HG03175 (cell line): ENCODE data around the gene CLDN9.
A peak's percentile ranks its signal among the peaks of the same experiment; 100 is the strongest.

Experiments used
- ATAC-seq: cut with Tn5 transposase; IDR thresholded peaks from one replicate; pipeline ENCODE4 v1.9.1; 2021; ENCODE audit warnings: mild to moderate bottlenecking, moderate library complexity; ENCODE audit not compliant: unreplicated experiment

The CLDN9 gene

DNA sequence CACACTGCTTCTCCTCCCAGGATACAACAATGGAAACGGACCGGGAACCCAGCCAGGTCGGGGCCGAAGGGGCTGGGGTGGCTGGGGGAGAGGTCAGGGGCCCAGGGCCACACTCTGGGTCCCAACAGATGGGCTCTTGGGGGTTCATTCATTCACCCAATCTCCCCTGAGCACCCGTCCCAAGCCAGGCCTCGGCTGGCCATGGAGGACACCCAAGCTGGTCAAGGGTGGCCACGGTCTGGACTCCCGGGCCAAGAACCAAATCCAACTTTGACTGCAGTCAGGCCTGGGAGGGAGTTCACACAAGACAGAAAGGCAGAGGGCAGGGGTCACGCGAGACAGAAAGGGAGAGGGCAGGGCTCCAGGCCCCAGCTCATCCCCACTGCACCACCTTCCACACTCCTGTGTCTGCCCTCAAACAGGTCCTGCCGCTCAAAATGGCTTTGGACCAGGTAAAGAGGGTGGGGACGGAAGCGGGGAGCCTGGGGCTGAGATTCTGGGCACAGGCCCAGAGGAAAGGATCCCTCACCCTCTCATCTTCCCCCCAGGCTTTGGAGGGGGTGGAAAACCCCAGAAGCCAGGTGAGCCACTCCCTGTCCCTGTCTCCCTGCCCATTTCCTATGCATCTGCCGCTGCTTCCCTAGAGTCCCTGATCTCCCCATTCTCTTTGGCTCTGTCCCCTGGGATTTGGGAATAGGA is 20.2 kb upstream of the CLDN9 start:
- ATAC-seq, result no peak

DNA sequence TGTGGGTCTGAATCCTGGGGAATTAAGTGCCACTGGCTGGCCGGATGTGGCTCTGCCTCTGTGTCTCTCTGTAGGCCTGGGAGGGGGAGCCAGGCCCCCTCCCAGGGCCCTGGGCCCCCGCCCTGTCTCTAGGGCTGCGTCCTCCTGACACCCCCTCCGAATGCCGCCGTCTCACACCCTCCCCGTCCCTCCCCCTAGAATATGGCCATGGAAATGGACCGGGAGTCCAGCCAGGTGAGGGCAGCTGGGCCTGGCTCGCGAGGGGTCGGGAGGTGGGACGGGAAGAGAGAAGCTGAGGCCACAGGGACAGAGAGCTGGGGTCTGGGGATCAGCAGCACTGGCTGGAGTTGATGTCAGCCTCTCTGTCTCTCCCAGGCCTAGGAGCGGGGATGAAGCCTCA is 16.4 kb upstream of the CLDN9 start:
- no peak for ATAC-seq

DNA sequence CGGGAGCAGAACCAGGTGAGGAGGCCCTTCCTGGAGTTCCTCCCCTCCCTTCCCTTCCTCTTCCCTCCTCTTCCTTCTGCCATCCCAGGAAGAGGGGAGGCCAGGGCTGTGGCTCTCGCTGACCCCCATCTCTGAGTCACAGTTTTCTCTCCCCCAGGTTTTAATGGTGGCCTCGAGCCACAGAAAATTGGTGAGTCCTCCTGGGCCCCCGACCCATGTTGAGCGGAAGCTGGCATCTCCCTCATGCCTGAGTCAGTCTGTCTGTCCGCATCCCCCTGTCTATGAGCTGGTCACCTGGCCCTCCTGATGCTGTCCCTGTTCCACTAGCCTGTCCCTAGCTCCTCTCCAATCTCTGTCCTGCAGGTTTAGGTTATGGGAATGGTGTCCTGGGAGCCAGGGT is 12.8 kb upstream of the CLDN9 start:
- no peak for ATAC-seq

DNA sequence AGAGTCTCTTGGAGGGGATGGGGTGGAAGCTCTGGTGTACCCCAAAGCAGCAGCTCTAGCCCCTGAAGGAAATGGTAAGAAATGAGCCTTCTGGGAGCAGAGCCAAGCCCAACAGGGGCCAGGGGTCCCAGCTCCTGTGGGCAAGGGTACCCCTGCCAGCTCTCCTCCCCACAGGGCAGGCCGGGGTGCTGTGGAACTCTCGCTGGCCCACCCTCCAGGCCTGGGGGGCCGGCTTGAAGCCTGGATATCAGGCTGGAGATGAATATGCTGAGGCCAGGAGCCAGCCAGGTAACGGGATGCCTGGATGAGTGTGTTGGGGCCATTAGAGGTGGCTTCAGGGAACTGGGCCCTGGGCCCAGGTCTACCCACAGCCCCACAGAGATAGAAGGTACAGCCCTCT is 12.2 kb upstream of the CLDN9 start:
- no peak for ATAC-seq

DNA sequence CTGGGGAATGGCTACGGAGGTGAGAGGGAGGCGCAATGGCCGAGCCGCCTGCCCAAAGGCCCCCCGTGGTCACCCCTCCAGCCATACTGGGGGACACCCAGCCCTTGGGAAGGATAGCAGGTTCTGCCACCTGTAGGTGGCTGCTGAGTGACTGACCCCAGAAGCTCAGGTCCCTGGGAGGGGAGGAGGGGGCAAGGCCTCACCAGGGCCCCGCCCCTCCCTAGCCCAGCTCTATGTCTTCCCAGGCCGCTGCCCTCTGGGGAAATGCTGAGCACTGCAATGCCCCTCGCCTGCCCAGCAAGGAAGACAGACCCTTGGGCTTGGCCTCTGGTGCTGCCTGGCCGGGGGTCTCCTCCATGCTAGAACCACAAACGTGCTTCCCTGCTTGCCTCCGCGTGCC is 11.4 kb upstream of the CLDN9 start:
- no peak for ATAC-seq

DNA sequence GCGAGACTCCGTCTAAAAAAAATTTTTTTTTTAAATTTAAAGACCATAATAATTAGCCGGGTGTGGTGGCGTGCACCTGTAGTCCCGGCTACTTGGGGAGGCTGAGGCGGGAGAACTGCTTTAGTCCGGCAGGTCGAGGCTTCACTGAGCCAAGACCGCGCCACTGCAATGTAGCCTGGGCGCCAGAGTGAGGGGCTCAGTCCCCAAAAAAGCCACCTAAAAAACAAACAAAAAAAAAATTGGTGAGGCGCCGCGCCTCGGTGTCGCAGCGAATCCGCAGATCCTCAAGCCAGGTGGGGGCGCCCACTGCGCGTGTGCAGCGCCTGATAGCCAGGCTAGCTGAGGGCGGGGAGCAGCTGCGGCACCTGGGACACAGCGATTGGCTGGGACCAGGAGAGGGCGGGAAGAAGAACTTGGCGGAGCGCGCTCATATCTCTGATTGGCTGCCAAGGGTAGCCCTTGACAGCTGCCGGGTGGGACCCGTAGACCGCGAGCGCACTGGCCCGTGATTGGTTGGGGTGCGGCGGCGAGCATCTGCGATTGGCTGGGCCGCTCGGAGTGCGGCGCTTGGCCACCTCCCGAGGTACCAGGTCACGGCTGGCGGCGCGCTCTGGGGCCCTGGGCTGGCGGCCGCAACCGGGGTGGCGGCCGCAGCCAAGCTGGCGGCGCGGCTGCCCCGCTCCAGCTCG is 9.0 kb upstream of the CLDN9 start:
- peak; percentile 93 for ATAC-seq

DNA sequence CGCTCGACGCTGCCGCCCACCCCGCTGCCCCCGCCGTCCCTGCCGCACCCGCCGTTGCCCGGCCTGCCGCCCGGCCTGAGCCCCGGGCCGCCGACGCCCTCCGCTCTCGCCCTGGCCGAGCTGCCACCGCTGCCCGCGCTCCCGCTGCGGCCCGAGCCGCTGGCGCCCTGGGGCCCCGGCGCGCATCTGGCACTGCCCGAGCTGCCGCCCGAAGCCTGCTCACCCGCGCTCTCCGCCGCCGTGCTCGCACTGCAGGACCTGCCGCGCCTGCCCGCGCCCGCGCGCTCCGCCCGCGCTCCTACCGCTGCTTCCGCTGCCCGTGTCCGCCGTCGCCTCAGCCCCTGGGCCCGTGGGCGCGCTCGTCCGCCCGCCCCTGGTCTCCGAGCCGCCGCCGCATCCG is 8.4 kb upstream of the CLDN9 start:
- peak; percentile 12 for ATAC-seq

DNA sequence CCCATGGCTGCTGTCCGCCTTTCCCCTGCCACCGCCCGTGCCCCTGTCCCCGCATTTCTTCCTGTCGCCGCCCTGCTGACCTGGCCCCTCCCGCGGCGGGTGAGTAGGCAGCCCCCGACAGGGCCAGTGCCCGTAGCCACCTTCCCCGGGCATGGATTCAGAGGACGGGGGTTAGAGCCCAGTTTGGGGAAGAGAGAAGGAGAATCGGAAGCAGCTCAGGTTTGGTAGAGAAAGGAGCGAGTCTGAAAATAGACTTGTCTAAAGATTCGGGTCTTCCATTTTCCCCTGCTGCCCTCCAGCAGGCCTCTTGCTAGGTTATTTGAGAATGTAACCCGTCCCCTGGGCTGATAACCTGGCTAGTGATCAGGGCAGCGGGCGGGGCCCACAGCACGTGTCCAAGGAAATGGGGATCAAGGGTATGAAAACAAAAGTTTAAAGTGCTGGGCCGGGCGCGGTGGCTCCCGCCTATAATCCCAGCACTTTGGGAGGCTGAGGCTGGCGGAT is 7.9 kb upstream of the CLDN9 start:
- ATAC-seq, result no peak

DNA sequence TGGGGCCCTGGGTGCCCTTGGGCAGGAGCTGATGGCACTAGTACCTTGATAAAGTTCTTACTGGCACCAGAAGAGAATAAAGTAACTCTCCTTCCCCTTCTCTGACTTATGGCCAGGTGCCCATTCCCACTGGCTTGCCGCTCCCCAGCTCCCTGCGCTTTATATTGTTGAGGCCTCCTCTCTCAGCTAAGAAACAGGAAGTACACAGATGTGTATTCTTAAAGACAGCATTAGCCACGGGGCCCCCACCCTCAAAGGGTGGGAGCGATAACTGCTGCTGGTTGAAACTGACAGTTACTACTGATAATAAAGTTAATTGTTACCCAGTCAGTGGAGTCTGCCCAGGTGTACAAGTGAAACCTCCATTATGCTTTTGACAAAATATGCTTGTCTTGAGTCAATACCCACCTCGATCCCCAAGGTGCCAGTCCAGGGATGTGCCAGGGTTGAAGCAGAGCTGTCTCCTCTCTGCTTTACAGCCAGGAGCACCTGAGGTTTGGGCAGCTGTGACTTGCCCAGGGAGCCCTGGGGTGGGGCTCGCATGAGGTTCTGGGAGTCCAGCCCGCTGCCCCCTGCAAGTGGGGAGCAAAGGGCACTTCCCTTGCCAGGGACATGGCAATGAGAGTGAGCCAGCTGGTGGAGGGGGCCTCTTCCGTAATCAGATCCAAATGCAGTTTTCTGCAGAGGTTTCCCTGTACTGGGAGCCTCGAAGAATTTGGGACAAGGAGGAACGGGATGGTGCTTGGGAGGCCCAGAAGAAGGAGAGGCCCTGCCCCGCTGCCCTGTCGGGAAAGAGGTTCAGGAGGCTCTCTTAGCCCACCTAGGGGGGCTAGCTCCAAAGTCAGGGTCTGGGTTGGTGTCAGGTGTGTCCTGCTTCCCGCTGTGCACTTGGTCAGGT is 5.4 kb upstream of the CLDN9 start:
- no peak for ATAC-seq

DNA sequence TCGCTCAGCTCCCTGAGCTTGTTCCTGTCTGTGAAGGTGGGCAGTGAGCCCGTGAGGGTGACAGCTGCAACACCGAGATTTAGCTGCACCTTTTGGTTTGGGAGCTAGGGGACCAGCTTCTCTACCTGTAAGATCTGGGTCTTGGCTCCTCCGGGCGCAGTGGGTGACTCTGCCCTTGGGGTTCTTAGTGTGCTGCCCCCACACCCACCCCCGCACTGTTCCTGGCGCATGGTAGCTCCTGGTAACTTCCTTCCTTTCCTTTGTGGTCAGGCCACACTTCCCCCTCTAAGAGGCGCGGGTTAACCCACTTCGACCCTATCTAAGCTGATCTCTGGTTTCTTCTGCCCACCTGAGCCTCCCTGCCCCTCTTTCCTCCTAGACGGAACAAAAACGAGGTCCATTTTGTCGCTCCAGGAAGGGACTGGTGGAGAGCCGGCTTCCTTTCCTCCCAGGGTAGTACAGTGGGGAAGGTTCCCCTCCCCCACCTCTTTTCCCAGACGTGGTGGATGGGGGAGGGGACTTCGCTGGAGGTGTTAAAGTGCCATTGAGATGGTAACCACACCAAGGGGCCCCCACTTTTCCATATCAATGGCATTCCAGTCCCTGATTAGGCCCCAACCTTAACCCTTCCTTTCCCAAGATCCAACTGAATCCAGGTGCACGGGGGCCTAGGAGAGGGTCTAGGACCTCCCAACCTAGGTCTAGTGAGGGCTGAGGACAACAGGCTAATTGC is 4.6 kb upstream of the CLDN9 start:
- no peak for ATAC-seq

DNA sequence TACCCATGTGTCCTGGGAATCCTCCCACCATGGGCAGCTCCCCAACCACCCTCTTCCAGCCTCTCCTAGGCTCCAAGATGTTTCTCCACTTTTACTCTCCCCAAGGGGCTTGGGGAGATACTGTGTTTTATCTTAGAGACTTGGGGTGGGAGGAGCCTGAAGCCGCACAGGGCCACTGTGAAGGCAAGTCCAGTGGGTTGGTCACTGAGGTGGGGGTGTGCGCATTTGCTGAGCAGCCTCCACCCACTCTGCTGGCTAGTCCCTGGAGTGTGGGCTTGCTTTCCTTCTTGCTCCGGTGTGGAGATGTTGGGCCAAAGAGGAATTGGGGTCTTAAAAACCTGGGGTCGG is 4.1 kb upstream of the CLDN9 start:
- no peak for ATAC-seq

DNA sequence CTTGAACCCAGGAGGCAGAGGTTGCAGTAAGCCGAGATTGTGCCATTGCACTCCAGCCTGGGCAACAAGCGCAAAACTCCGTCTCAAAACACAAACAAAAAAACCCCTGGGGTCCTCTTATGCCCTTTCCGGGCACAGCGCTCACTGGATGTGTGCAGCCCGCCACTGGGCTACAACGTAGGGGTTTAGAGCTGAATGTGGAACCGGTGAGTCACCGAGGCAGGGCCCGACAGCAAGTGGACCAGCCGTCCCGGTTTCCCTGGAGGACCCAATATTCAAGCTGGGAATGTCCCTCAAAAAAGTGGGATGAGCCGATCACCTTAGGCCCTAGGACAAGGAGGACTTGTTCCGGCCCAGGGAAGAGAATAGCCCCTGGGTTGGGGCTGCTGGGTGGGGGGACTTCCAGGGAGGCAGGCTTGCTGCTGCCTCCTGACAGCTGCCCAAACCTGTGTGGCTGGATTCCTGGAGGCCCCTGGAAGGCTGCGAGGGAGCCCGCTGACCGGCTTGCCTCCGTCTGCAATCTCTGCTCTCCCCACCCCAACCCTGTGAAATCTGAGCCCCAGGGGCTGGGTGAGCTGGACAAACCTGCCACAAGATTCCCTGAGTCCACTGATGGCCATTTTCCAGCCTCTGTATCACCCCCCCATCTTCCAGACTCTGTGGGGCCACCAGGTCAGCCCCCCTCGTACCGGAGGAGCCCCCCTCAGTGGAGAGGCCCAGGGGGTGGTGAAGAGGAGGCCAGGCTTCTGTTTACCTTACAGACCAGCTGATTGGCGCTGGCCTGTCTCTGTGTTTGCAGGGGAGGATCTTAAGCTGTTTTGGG is 2.9 kb upstream of the CLDN9 start:
- no peak for ATAC-seq

DNA sequence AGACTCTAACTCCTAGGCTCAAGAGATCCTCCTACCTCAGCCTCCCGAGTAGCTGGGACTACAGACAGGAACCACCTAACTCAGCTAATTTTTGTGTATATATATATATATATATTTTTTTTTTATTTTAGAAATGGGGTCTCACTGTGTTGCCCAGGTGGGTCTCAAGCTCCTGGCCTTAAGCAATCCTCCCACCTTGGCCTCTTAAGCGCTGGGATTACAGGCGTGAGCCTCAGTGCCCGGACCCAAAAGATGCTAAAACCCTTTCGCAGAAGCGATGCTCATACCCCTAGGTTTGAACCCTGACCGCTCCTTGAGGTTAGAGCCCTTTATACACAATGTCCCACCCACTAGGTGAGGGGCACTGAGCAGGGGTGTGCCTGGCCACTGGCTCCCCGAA is 2.2 kb upstream of the CLDN9 start:
- no peak for ATAC-seq

DNA sequence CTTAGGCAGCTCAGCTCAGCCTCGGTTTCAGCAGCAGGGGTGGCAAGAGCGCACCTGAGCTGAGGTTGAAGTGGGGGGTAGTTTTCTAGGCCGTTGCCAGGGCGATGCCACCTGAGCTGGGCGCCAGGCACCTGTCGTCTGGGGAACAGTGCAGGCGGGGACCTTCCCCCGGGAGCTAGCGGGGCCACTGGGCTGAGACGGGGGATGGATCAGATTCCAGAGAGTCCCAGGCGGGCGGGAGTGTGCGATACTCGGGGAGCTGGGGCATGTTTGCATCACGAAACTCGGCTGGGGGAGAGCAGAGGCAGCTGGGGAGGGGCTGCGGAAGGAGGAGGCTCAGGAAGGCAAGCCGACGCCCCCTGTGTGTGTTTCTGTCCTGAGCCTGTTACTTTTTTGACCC is 477 bp upstream of the CLDN9 start:
- no peak for ATAC-seq

DNA sequence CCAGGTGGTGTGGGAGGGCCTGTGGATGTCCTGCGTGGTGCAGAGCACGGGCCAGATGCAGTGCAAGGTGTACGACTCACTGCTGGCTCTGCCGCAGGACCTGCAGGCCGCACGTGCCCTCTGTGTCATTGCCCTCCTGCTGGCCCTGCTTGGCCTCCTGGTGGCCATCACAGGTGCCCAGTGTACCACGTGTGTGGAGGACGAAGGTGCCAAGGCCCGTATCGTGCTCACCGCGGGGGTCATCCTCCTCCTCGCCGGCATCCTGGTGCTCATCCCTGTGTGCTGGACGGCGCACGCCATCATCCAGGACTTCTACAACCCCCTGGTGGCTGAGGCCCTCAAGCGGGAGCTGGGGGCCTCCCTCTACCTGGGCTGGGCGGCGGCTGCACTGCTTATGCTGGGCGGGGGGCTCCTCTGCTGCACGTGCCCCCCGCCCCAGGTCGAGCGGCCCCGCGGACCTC is 798 bp downstream of the CLDN9 start:
- no peak for ATAC-seq

DNA sequence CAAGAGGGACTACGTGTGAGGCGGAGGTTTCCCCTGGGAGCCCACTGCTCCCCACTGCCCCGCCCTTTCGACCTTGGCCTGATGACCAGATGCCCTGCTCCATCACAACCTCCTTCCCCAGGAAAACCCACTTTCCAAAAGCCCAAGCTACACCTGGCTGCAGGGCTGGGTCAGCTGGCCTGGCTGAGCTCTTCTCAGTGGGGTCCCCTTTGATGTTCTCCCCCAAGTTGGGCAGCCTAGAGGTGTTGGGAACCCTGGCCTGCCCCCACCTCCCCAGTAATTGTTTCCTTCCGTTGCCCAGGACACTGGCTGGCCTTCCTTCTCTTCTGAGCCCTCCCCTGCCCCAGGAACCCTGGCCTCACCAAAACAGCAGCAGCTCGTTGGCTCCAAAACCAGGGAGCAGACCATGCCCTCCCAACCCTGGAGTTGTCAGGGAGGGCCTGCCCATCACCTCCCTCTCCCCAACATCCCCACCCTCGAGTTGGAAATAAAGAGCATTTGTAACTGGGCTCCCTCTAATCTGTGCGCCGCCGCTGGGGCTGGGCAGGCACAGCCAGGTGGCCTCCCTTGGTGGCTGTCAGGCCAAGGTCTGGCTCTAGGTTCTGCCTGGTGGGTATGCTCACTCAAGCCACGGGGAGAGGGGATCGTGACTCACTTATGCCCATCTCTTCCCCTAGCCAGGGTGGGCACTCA is 1.4 kb downstream of the CLDN9 start:
- no peak for ATAC-seq

DNA sequence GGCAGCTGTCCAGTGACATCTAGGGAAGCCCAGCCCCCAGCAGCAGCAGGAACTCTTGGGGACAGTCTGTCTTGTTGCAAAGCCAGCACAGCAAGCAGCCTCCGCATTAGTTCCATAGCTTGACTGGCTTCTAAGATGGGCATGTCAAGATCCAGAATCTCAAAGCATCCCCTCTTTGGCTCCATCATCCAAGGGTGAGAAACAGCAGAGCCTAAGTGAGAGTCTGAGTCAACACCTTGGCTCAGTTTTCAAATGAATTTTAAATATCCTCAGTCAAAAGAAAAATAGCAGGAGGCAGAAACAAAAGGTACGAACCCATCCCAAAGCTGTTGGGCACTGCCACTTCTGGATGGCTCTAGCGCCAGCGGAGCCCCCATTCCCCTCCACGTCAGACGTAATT is 2.2 kb downstream of the CLDN9 start:
- ATAC-seq, result no peak

DNA sequence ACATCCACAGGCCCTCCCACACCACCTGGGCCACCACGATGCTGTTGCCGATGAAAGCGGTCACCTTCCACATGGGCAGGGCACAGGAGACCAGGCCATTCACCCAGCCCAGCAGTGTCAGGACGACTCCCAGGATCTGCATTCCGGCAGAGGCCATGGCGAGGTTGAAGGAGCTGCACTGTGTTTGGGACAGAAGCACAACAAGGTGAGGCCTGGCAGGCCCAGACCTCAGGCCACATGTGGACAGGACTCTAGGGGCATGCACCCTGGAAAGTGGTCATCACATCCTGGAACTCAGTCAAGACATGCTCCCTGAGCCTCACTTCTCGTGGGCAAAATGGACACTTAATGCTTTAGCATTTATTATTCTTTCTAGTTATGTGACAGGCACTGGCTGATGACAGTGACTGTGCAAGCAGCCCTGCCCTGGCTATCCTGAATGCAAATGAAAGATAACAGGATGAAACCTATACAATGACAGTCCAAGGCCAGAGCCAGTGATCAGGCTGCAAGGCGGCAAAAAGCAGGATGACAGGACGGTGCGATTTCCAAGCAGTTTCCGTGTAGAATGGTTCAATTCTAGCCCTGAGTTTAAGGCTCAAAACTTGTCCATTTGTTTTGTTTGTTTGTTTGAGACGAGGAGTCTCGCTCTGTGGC is 3.3 kb downstream of the CLDN9 start:
- ATAC-seq, result no peak

DNA sequence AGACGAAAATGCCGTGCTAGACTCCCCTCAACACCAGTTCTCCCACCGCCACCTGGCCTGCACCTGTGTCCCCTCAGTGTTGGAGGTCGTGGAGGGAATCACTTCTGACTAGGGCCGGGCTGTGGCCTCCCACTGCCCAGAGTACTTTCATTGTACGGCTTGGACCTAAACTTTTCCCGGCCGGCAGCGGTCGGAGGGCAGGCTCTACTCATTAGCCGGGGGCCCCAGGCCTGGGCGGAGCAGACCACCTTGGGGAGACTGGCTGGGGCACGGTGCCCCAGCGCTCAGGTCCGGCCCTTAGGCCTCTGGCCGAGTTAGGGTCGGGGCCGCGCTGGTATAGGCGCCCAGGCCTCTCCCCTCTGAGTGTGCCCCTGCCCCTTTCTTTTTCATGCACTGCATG is 4.6 kb downstream of the CLDN9 start:
- no peak for ATAC-seq
